ENCODE measurements around the gene NANOG.

DNA sequence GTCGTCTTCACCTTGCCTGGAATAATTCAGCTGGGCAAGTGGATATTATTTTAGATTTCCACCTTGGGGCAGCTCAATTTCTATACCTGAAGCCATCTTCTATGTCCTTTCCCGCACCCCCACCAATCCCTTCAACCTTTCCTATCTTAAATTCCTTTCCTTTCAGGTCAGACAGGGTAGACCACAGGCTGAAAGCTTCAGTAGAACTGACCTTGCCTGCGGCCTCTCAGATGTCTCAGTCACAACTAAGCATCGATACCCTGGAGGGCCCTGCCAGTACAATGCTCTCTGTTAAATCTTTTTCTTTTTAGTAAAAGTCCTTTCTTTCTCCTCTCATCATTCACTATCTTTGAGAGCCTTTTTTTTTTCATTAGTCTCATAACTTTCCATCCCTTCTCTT lies 44.6 kb downstream of the NANOG start:
- TF ChIP-seq POLR2AphosphoS5 (IDR thresholded peaks at IDR 0.05): no peak
- TF ChIP-seq, protein P1, sequence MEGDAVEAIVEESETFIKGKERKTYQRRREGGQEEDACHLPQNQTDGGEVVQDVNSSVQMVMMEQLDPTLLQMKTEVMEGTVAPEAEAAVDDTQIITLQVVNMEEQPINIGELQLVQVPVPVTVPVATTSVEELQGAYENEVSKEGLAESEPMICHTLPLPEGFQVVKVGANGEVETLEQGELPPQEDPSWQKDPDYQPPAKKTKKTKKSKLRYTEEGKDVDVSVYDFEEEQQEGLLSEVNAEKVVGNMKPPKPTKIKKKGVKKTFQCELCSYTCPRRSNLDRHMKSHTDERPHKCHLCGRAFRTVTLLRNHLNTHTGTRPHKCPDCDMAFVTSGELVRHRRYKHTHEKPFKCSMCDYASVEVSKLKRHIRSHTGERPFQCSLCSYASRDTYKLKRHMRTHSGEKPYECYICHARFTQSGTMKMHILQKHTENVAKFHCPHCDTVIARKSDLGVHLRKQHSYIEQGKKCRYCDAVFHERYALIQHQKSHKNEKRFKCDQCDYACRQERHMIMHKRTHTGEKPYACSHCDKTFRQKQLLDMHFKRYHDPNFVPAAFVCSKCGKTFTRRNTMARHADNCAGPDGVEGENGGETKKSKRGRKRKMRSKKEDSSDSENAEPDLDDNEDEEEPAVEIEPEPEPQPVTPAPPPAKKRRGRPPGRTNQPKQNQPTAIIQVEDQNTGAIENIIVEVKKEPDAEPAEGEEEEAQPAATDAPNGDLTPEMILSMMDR (IDR thresholded peaks at IDR 0.05; ENCODE audit: poor library complexity, severe bottlenecking): no peak
- no peak for TF ChIP-seq RAD21 (conservative IDR thresholded peaks at IDR 0.05)
- TF ChIP-seq EZH2 (IDR thresholded peaks at IDR 0.05; ENCODE audit: borderline replicate concordance, insufficient read depth, low read length, poor library complexity, severe bottlenecking): no peak
- TF ChIP-seq, protein P2, sequence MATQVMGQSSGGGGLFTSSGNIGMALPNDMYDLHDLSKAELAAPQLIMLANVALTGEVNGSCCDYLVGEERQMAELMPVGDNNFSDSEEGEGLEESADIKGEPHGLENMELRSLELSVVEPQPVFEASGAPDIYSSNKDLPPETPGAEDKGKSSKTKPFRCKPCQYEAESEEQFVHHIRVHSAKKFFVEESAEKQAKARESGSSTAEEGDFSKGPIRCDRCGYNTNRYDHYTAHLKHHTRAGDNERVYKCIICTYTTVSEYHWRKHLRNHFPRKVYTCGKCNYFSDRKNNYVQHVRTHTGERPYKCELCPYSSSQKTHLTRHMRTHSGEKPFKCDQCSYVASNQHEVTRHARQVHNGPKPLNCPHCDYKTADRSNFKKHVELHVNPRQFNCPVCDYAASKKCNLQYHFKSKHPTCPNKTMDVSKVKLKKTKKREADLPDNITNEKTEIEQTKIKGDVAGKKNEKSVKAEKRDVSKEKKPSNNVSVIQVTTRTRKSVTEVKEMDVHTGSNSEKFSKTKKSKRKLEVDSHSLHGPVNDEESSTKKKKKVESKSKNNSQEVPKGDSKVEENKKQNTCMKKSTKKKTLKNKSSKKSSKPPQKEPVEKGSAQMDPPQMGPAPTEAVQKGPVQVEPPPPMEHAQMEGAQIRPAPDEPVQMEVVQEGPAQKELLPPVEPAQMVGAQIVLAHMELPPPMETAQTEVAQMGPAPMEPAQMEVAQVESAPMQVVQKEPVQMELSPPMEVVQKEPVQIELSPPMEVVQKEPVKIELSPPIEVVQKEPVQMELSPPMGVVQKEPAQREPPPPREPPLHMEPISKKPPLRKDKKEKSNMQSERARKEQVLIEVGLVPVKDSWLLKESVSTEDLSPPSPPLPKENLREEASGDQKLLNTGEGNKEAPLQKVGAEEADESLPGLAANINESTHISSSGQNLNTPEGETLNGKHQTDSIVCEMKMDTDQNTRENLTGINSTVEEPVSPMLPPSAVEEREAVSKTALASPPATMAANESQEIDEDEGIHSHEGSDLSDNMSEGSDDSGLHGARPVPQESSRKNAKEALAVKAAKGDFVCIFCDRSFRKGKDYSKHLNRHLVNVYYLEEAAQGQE (IDR thresholded peaks at IDR 0.05; ENCODE audit: borderline replicate concordance): no peak
- no peak for TF ChIP-seq TAF1 (IDR thresholded peaks at IDR 0.05; ENCODE audit: low read depth)
- no peak for TF ChIP-seq EP300 (conservative IDR thresholded peaks at IDR 0.05; ENCODE audit: poor library complexity, severe bottlenecking)
- TF ChIP-seq MXI1 (conservative IDR thresholded peaks at IDR 0.05; ENCODE audit: poor library complexity, severe bottlenecking): no peak

Measured in neural cell (in vitro differentiated cells).